Tibial nerve (tissue), 4 donors: ENCODE measurements around the gene CCDC179.

Experiments
- CTCF ChIP-seq, 5 experiments: fragments of 200-600 bp in 3 of 5; fragments of 450-650 bp in 2 of 5; sonication (generic) in 3 of 5; IDR thresholded peaks; one replicate each; pipeline ENCODE4 v1.5.1; 2016 to 2019; ENCODE audit warnings: antibody characterized with exemption in 5 of 5, mild to moderate bottlenecking in 3 of 5, moderate library complexity in 2 of 5
- EP300 ChIP-seq, 2 donors: sonication (generic); formaldehyde crosslinking; IDR thresholded peaks; one replicate each; pipeline ENCODE4 v1.6.1; 2017; ENCODE audit warnings: antibody characterized with exemption in 2 of 2, mild to moderate bottlenecking in 1 of 2
- POLR2A ChIP-seq, 2 donors: fragments of 450-650 bp; IDR thresholded peaks; one replicate each; pipeline ENCODE4 v1.6.1; 2017; ENCODE audit warnings: antibody characterized with exemption in 2 of 2, mild to moderate bottlenecking in 2 of 2, moderate library complexity in 2 of 2

- TF ChIP-seq CTCF (IDR thresholded peaks at IDR 0.05) (no peak), POLR2A (IDR thresholded peaks at IDR 0.05) (no peak), EP300 (IDR thresholded peaks at IDR 0.05) (no peak)
Observed at GRCh38 chr11:22859756-22860155, 518 bp downstream of the CCDC179 start.
